Measurements from ENCODE around the gene KRT76.

DNA sequence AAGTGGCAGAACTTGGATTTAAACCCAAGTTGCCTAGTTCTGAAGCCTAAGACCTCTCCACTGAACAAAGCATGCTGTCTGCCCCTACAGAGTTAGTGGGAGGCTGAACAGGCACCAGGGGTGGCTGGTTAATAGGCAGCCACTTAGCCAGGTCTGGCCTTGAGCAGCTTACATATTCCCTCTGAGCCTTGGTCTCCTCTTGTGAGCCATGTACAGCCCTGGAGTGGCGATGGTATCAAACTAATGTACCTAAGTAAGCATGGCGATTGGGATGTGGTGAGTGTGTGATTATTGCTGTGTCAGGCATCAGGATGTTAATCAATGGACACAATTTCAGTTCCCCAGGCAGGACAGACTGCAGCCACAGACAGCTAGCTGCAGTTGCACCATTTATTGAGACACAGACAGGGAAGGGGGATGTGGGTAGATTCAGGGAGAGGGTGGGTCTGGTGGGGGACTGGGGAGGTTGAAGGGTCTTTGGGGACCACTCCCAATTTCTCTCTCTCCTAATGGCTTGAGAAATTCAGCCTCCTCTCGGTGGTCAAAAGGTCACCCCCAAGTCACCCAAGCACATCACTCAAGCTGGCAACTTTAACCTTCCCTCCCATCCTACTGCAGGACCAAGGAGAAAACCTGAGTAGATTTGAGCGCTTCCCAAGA, 44.1 kb upstream of the KRT76 start:
- TF ChIP-seq CTCF (IDR thresholded peaks at IDR 0.05 in 2 of 3, conservative IDR thresholded peaks at IDR 0.05 in 1 of 3; ENCODE audit: borderline replicate concordance in 1 of 3, insufficient read depth in 1 of 3, low read depth in 2 of 3, low read length in 2 of 3) (no peak), EZH2 (IDR thresholded peaks at IDR 0.05) (no peak)
- TF ChIP-seq, protein P1, sequence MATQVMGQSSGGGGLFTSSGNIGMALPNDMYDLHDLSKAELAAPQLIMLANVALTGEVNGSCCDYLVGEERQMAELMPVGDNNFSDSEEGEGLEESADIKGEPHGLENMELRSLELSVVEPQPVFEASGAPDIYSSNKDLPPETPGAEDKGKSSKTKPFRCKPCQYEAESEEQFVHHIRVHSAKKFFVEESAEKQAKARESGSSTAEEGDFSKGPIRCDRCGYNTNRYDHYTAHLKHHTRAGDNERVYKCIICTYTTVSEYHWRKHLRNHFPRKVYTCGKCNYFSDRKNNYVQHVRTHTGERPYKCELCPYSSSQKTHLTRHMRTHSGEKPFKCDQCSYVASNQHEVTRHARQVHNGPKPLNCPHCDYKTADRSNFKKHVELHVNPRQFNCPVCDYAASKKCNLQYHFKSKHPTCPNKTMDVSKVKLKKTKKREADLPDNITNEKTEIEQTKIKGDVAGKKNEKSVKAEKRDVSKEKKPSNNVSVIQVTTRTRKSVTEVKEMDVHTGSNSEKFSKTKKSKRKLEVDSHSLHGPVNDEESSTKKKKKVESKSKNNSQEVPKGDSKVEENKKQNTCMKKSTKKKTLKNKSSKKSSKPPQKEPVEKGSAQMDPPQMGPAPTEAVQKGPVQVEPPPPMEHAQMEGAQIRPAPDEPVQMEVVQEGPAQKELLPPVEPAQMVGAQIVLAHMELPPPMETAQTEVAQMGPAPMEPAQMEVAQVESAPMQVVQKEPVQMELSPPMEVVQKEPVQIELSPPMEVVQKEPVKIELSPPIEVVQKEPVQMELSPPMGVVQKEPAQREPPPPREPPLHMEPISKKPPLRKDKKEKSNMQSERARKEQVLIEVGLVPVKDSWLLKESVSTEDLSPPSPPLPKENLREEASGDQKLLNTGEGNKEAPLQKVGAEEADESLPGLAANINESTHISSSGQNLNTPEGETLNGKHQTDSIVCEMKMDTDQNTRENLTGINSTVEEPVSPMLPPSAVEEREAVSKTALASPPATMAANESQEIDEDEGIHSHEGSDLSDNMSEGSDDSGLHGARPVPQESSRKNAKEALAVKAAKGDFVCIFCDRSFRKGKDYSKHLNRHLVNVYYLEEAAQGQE (IDR thresholded peaks at IDR 0.05; ENCODE audit: low read depth), result no peak
